Fibroblast of lung (primary cell): ENCODE measurements around the gene CACNA2D3. TPM values are rescaled to one million over a fixed set of nuclear protein-coding genes. Genes with fewer than 3 reads are reported as not detected.

Source experiments
- DNase-seq, 2 donors: peaks; one replicate each; pipeline versions ENCODE4 v3.0.0 to v3.0.0-alpha.2; 2010; ENCODE audit warnings: low read depth in 2 of 2
- H2AFZ ChIP-seq: 2 replicates; pipeline ENCODE4 v1.5.1; 2012; ENCODE audit warnings: low read length, control low read depth, inconsistent platforms
- H3K27ac ChIP-seq: 2 replicates; pipeline ENCODE4 v1.5.1; 2011; ENCODE audit warnings: low read length, control low read depth; ENCODE audit not compliant: insufficient read depth
- H3K27me3 ChIP-seq: 2 replicates; pipeline ENCODE4 v1.5.1; 2011; ENCODE audit warnings: mild to moderate bottlenecking, low read length; ENCODE audit not compliant: control insufficient read depth, insufficient read depth
- H3K36me3 ChIP-seq: 2 replicates; pipeline ENCODE4 v1.5.1; 2011; ENCODE audit warnings: low read length; ENCODE audit not compliant: control insufficient read depth, insufficient read depth
- H3K4me1 ChIP-seq: 2 replicates; pipeline ENCODE4 v1.5.1; 2011; ENCODE audit warnings: low read length; ENCODE audit not compliant: control insufficient read depth, insufficient read depth; ENCODE audit errors: extremely low read depth
- H3K4me2 ChIP-seq: 2 replicates; pipeline ENCODE4 v1.5.1; 2011; ENCODE audit warnings: low read length, control low read depth; ENCODE audit not compliant: insufficient read depth; ENCODE audit errors: extremely low read depth
- H3K4me3 ChIP-seq, 4 experiments: fragments of 200-600 bp in 1 of 4; sonication (generic) in 1 of 4; replicated peaks in 1 of 4; 2 replicates each; pipeline ENCODE4 v1.5.1; 2011 to 2016; ENCODE audit warnings: low read length in 4 of 4, low read depth in 3 of 4, mild to moderate bottlenecking in 3 of 4, control low read depth in 2 of 4, inconsistent platforms in 1 of 4, mixed read lengths in 1 of 4; ENCODE audit not compliant: insufficient read depth in 1 of 4; ENCODE audit errors: control extremely low read depth in 1 of 4
- H3K79me2 ChIP-seq: 2 replicates; pipeline ENCODE4 v1.5.1; 2012; ENCODE audit warnings: mild to moderate bottlenecking, low read length, inconsistent platforms; ENCODE audit not compliant: control insufficient read depth, insufficient read depth
- H3K9ac ChIP-seq: 2 replicates; pipeline ENCODE4 v1.5.1; 2011; ENCODE audit warnings: mild to moderate bottlenecking, low read length, control low read depth; ENCODE audit not compliant: insufficient read depth
- H3K9me3 ChIP-seq: 2 replicates; pipeline ENCODE4 v1.5.1; 2012; ENCODE audit warnings: low read depth, low read length; ENCODE audit not compliant: control insufficient read depth, insufficient read depth
- H4K20me1 ChIP-seq: 2 replicates; pipeline ENCODE4 v1.5.1; 2011; ENCODE audit warnings: low read length; ENCODE audit not compliant: control insufficient read depth, insufficient read depth; ENCODE audit errors: extremely low read depth
- EZH2 ChIP-seq: IDR thresholded peaks from 2 replicates; pipeline ENCODE4 v1.5.1; 2012; ENCODE audit warnings: low read length, control low read depth, mild to moderate bottlenecking; ENCODE audit errors: missing control alignments
- polyA plus RNA-seq, 2 donors: library from polyadenylated mRNA; depleted of rRNA in 1 of 2; stranded (reverse) in 1 of 2; unstranded in 1 of 2; fragments of >200 nt; gene quantifications; 2 replicates each; pipeline ENCODE4 v1.2.1, GENCODE V29; 2011 to 2012; ENCODE audit warnings: missing spikeins in 1 of 2
- total RNA-seq: library from RNA; depleted of rRNA; stranded (reverse); fragments of >200 nt; gene quantifications from 2 replicates; pipeline ENCODE4 v1.2.1, GENCODE V29; 2014
- TF ChIP-seq, protein P1 (sequence below), 2 donors: IDR thresholded peaks in 1 of 2; conservative IDR thresholded peaks in 1 of 2; 1 replicate in 1 of 2; 2 replicates in 1 of 2; pipeline ENCODE4 v1.5.1; 2011 to 2012; ENCODE audit warnings: low read length in 2 of 2, control low read depth in 1 of 2, inconsistent platforms in 1 of 2, low read depth in 1 of 2, mild to moderate bottlenecking in 1 of 2

The CACNA2D3 gene
- total and polyA plus RNA-seq, 2 donors (not counting 1 experiment from before 2014, with no cell fraction given): 1.8 to 11.5 TPM

GRCh38 chr3:54357301-54357700 is 234.9 kb downstream of the CACNA2D3 start:
- H3K27me3 ChIP-seq: no peaks in the 10 kb centered on the region
- TF ChIP-seq, protein P1, sequence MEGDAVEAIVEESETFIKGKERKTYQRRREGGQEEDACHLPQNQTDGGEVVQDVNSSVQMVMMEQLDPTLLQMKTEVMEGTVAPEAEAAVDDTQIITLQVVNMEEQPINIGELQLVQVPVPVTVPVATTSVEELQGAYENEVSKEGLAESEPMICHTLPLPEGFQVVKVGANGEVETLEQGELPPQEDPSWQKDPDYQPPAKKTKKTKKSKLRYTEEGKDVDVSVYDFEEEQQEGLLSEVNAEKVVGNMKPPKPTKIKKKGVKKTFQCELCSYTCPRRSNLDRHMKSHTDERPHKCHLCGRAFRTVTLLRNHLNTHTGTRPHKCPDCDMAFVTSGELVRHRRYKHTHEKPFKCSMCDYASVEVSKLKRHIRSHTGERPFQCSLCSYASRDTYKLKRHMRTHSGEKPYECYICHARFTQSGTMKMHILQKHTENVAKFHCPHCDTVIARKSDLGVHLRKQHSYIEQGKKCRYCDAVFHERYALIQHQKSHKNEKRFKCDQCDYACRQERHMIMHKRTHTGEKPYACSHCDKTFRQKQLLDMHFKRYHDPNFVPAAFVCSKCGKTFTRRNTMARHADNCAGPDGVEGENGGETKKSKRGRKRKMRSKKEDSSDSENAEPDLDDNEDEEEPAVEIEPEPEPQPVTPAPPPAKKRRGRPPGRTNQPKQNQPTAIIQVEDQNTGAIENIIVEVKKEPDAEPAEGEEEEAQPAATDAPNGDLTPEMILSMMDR (conservative IDR thresholded peaks at IDR 0.05 in 1 of 2, IDR thresholded peaks at IDR 0.05 in 1 of 2; ENCODE audit: low read depth in 1 of 2, low read length in 2 of 2): no peak
- no peak for TF ChIP-seq EZH2
- no peak overlapping the region for H3K4me3 ChIP-seq
- H3K79me2 ChIP-seq: no peaks in the 10 kb centered on the region
- no peaks in the 10 kb centered on the region for H4K20me1 ChIP-seq
- H3K27ac ChIP-seq: no peak overlapping the region
- H3K36me3 ChIP-seq: no peaks in the 10 kb centered on the region
- no peaks in the 10 kb centered on the region for H3K4me1 ChIP-seq
- H2AFZ ChIP-seq: no peak overlapping the region
- H3K9me3 ChIP-seq: no peaks in the 10 kb centered on the region
- no peak overlapping the region for H3K9ac ChIP-seq
- DNase-seq: no peak
- H3K4me2 ChIP-seq: no peak overlapping the region

DNA sequence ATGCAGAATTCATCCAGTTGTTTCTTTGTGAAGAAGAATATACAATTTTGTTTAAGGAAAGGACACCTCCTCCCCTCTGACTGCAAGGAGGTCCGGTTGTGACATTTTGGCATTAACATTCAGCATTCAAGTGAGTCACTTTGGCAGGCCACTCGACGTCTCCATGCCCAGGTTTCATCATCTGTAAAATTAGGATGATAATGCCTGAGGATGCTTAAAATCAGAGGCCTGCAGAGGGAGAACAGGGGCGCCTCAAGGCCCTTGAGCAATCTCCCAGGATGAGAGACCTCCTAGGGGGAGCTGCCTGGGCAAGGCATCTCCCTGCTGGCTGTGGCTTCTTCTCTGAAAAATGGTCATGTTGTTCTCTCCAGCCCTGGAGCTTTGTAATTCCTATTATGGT is 236.0 kb downstream of the CACNA2D3 start:
- Histone ChIP-seq H2AFZ (no peak overlapping the region), H3K4me1 (no peaks in the 10 kb centered on the region), H3K9ac (no peak overlapping the region), H4K20me1 (no peaks in the 10 kb centered on the region), H3K9me3 (no peaks in the 10 kb centered on the region), H3K4me2 (no peak overlapping the region), H3K27ac (no peak overlapping the region), H3K4me3 (no peak overlapping the region), H3K79me2 (no peaks in the 10 kb centered on the region), H3K27me3 (no peaks in the 10 kb centered on the region), H3K36me3 (no peaks in the 10 kb centered on the region)
- TF ChIP-seq EZH2: no peak
- TF ChIP-seq, protein P1 (conservative IDR thresholded peaks at IDR 0.05 in 1 of 2, IDR thresholded peaks at IDR 0.05 in 1 of 2; ENCODE audit: low read depth in 1 of 2, low read length in 2 of 2): no peak
- DNase-seq: no peak

DNA sequence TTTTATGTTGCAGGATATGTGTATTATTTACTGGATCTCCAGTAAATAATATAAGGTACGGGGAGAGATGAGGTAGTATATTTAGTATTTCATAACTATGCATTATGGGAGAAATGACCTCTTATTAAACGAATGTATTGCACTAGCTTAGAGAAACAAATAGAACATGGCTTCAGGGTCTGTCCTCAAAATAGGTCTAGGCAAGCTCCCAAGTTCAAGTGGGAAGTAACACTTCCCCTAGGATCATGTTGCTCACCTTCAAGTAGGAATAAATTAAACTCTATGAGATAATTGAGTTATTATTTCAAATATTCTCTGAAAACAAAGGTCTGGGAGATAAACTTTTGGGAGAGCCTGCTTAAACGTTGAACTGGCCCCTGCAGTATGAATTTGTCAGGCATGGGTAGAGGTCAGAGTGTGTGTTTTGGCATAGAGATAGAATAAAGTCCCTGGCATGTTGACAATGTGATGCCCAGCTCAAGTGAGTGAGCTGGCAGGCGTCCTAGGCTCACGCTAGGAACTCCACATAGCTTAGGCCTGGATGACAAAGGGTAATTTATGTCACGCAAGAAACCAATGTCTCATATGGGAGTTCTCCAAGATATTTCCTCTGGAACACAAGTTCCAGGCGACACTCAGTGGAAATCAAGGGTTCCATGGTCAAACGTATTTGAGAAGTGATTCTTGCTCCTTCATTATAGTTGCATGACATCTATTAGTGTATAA is 236.8 kb downstream of the CACNA2D3 start:
- H3K4me2 ChIP-seq: no peak overlapping the region

More for the DNA sequence above, 236.8 kb downstream of the CACNA2D3 start:
- H3K4me3 ChIP-seq: no peak overlapping the region
- H2AFZ ChIP-seq: no peak overlapping the region
- DNase-seq: no peak
- no peaks in the 10 kb centered on the region for H4K20me1 ChIP-seq
- no peaks in the 10 kb centered on the region for H3K79me2 ChIP-seq
- no peaks in the 10 kb centered on the region for H3K4me1 ChIP-seq
- no peaks in the 10 kb centered on the region for H3K9me3 ChIP-seq
- no peaks in the 10 kb centered on the region for H3K36me3 ChIP-seq
- no peak overlapping the region for H3K9ac ChIP-seq
- no peak overlapping the region for H3K27ac ChIP-seq
- H3K27me3 ChIP-seq: no peaks in the 10 kb centered on the region
- TF ChIP-seq, protein P1 (conservative IDR thresholded peaks at IDR 0.05 in 1 of 2, IDR thresholded peaks at IDR 0.05 in 1 of 2; ENCODE audit: low read depth in 1 of 2, low read length in 2 of 2): no peak
- no peak for TF ChIP-seq EZH2
